Mesothelial cell of epicardium (in vitro differentiated cells): ENCODE data around the gene AKAP13. TPM values are rescaled to one million over a fixed set of nuclear protein-coding genes. Genes with fewer than 3 reads are reported as not detected.

Source experiments
- DNase-seq, 2 experiments: peaks; one replicate each; pipeline ENCODE4 v3.0.0; 2021; ENCODE audit warnings: low spot score in 2 of 2; ENCODE audit not compliant: unreplicated experiment in 2 of 2
- H3K27ac Mint-ChIP-seq: 2 replicates; pipeline ENCODE4 v1.8.0; 2021; ENCODE audit warnings: mixed read lengths
- H3K27me3 Mint-ChIP-seq: 2 replicates; pipeline ENCODE4 v1.8.0; 2021; ENCODE audit warnings: low read depth, mixed read lengths
- H3K36me3 Mint-ChIP-seq: 2 replicates; pipeline ENCODE4 v1.8.0; 2021; ENCODE audit warnings: mixed read lengths
- H3K4me1 Mint-ChIP-seq: 2 replicates; pipeline ENCODE4 v1.8.0; 2021; ENCODE audit warnings: mixed read lengths
- H3K4me3 Mint-ChIP-seq: 2 replicates; pipeline ENCODE4 v1.8.0; 2021; ENCODE audit warnings: mild to moderate bottlenecking, moderate library complexity, mixed read lengths
- H3K9me3 Mint-ChIP-seq: 2 replicates; pipeline ENCODE4 v1.8.0; 2021; ENCODE audit warnings: mixed read lengths
- total RNA-seq: library from RNA; stranded (reverse); gene quantifications from 3 replicates; pipeline ENCODE4 v1.2.1, GENCODE V29; 2021
- TF ChIP-seq, protein P1 (sequence below): fragments of 200-600 bp; sonication (generic); IDR thresholded peaks from one replicate; pipeline ENCODE4 v1.5.0; 2021; ENCODE audit warnings: antibody characterized with exemption; ENCODE audit not compliant: unreplicated experiment

AKAP13 gene
- total RNA-seq, 1 donor from 2014 or later, result 109 TPM

DNA sequence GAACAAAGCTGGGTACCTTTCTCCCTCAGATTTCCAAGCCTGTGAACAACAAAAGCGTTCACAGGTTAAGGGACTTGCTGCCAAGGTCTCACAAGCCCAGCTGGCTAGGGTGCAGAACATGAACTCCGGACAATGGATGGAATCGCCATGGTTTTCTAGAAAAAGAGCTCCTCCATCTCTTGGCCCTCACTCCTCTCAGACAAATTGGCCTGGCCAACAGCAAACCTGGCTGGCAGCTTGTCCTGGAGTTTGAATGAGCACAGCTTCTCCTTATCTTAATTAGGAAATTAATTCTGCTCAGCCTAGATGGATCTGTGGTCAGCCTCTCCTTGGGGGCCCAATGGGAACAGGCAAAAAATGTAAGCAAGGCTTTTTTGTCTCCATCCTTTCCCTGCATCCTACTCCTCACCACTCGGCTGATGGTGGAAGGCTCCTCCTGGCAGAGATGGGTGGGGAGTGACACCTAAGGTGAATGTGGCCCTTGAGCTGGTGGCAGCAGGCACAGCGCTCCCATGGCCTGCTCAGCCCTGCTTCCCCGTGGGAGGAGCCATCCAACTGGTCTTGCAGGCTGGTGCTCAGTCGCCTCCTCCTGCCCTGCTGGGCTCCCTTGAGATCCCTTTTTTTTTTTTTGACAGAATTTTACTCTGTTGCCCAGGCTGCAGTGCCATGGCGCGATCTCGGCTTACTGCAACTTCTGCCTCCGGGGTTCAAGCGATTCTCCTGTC, 408.5 kb downstream of the AKAP13 start:
- TF ChIP-seq, protein P1, sequence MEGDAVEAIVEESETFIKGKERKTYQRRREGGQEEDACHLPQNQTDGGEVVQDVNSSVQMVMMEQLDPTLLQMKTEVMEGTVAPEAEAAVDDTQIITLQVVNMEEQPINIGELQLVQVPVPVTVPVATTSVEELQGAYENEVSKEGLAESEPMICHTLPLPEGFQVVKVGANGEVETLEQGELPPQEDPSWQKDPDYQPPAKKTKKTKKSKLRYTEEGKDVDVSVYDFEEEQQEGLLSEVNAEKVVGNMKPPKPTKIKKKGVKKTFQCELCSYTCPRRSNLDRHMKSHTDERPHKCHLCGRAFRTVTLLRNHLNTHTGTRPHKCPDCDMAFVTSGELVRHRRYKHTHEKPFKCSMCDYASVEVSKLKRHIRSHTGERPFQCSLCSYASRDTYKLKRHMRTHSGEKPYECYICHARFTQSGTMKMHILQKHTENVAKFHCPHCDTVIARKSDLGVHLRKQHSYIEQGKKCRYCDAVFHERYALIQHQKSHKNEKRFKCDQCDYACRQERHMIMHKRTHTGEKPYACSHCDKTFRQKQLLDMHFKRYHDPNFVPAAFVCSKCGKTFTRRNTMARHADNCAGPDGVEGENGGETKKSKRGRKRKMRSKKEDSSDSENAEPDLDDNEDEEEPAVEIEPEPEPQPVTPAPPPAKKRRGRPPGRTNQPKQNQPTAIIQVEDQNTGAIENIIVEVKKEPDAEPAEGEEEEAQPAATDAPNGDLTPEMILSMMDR, result no peak
- peaks cover 45% of the 10 kb centered on the region for H3K4me1 Mint-ChIP-seq
- no peak for DNase-seq

DNA sequence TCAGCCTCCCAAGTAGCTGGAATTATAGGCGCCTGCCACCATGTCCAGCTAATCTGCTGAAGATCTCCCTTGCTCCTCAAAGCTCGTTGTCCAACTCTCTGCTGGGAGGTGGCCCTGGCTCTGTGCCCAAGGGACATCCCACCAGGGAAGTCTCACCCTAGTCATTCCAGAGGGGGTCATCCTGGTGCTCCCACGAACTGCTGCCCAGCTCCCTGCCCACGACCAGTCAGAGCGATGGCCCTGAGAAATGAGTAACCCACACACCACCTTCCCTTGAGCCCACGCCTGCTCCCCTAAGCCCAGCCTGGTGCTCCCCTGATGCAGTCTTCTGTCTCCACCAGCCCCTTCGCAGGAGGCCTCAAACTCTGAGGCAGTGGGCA, 409.1 kb downstream of the AKAP13 start:
- TF ChIP-seq, protein P1, result no peak
- Mint-ChIP-seq H3K36me3 (peaks cover 2% of the 10 kb centered on the region), H3K27ac (no peak overlapping the region), H3K27me3 (no peaks in the 10 kb centered on the region), H3K9me3 (no peaks in the 10 kb centered on the region), H3K4me3 (no peak overlapping the region), H3K4me1 (peaks cover 45% of the 10 kb centered on the region)
- DNase-seq, result no peak

More for the DNA sequence above, 408.5 kb downstream of the AKAP13 start:
- Mint-ChIP-seq H3K27me3 (no peaks in the 10 kb centered on the region), H3K36me3 (peaks cover 2% of the 10 kb centered on the region), H3K4me3 (no peak overlapping the region), H3K27ac (no peak overlapping the region), H3K9me3 (no peaks in the 10 kb centered on the region)

DNA sequence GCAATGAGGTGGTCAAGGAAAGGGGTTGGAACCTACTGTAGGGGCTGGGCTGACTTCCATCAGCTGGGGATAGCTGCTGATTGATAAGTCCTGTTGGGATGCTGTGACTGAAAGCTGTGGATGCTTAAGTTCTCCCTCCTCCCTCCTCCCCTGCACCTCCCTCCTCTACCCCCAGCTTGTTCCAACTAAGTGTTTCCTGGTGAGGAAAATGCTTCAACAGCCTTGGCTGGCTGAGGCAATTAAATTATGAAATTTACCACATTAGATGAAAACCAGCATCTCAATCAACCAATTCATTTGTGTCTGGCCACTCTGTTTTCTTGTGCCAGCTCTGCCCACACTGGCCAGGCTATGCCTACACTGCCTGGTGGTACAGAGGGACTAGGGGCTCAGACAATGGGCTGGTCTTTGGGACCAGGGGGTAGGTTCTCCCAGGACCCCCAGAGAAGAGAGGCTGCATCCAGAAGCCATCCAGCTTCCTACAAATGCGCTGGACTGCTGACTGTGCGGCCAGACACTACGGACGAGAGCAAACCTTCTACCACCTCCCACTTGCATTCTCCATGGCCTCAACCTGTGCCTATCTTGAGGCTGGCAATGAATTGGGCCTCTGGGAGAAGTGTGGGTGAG, 411.8 kb downstream of the AKAP13 start:
- peaks cover 2% of the 10 kb centered on the region for H3K36me3 Mint-ChIP-seq
- TF ChIP-seq, protein P1, result no peak
- H3K4me3 Mint-ChIP-seq, result no peak overlapping the region

DNA sequence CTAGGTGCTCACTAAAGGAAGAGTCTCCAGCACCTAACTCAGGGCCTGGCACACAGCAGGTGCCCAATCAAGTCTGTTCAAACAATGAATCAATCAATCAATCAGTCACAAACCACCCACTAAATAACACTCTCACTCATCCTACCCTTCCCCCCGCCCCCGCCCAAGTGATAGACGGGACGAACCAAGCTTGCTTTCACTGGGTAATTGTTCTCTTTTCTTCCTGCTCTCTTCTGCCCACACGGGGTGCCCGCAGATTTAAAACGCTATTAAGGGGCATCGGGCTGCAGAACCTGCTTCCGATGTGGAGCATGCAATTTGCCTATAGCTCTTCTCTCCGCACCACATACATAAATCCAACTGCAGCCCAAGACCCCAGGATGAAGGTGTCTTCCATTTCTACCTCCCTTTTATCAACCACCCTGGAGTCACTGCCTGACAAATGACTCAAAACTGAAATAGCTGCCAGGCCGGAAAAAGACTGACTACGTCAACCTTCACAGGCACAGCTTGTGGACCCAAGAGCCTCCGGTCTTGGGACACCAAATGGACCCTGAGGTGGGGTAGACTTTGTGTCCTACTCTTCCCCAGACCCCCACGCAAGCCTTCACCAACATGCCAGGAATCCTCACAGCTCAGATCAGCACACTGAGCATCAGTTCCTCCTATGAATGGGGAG, 412.6 kb downstream of the AKAP13 start:
- DNase-seq, result no peak
- Mint-ChIP-seq H3K36me3 (peaks cover 2% of the 10 kb centered on the region), H3K4me1 (peaks cover 38% of the 10 kb centered on the region), H3K4me3 (peak overlapping the region; percentile 86), H3K27ac (no peak overlapping the region), H3K9me3 (no peaks in the 10 kb centered on the region), H3K27me3 (no peaks in the 10 kb centered on the region)
- TF ChIP-seq, protein P1, result no peak

More for the DNA sequence above, 411.8 kb downstream of the AKAP13 start:
- no peak for DNase-seq
- H3K9me3 Mint-ChIP-seq, result no peaks in the 10 kb centered on the region
- H3K4me1 Mint-ChIP-seq, result peaks cover 39% of the 10 kb centered on the region
- no peaks in the 10 kb centered on the region for H3K27me3 Mint-ChIP-seq
- H3K27ac Mint-ChIP-seq, result no peak overlapping the region

DNA sequence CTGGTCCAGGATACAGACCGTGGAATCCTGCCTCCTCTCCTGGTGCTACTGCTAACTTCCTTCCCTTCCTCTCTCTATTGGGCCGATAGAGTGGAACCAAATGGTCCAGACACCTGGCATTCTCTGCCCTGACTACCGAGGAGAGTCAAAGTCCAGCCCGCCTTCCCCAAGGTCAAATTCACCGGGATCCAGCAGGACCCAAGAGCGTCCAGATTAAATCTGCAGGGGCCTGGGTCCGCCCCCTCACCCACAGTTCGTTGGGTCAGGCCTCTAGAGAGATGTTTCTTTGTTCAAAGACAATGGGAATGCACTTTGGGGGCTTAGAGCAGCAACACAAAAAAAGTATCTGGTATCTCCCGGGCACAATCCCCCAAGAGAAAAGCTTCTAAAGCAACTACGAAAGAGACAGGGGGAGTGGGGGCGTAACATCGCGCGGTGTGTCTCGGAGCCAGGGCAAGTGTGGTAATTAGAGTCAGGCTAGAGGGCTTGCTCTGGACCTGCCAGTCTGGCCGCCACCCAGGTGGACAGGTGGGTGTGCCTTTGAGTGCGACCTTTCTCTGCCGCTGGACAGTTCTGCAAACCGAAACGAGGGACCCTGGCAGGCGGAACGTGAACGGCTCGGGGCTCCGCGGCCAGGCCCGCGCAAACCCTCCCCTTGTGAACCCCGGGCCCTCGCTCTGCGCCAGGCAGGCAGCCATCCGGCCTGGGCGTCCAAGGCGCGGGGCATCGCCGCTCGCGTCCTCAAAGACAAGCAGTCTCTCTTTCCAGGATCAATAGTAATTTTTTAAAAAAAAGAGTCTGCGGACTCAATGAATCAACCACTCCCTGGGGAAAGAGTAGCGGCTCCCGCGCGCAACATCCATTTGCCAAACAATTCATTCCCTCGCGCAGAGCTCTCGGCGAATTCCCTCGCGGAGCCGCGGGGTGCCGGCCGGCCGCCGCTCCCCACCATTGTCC, 413.5 kb downstream of the AKAP13 start:
- peak overlapping the region; percentile 56 for H3K27ac Mint-ChIP-seq
- H3K4me1 Mint-ChIP-seq, result peaks cover 29% of the 10 kb centered on the region
- peak overlapping the region; percentile 86 for H3K4me3 Mint-ChIP-seq
- H3K36me3 Mint-ChIP-seq, result peaks cover 2% of the 10 kb centered on the region
- H3K27me3 Mint-ChIP-seq, result peaks cover 2% of the 10 kb centered on the region
- DNase-seq, result peak in 1 of 2 experiments; percentile 61
- no peaks in the 10 kb centered on the region for H3K9me3 Mint-ChIP-seq
- TF ChIP-seq, protein P1, result no peak
